Upper lobe of left lung (tissue), 6 donors: ENCODE results near the gene PACS2. TPM values are rescaled to one million over a fixed set of nuclear protein-coding genes. Genes with fewer than 3 reads are reported as not detected.

ENCODE experiments used
- ATAC-seq, 2 donors: fragments of 200-7000 bp; cut with Tn5 transposase; one replicate each; pipeline ENCODE4 v1.9.1; 2022; ENCODE audit warnings: mild to moderate bottlenecking in 2 of 2, moderate library complexity in 2 of 2; ENCODE audit not compliant: low FRiP score in 2 of 2
- DNase-seq, 2 donors: peaks; one replicate each; pipeline ENCODE4 v3.0.0-alpha.2; 2019 to 2020
- H3K27ac ChIP-seq, 4 donors: fragments of 200-600 bp; sonication (generic); one replicate each; pipeline ENCODE4 v1.5.1; 2016 to 2019
- H3K27me3 ChIP-seq, 4 donors: fragments of 200-600 bp; sonication (generic); one replicate each; pipeline ENCODE4 v1.5.1; 2017 to 2019
- H3K36me3 ChIP-seq, 4 donors: fragments of 200-600 bp; sonication (generic); one replicate each; pipeline ENCODE4 v1.5.1; 2016 to 2019
- H3K4me1 ChIP-seq, 4 donors: fragments of 200-600 bp; sonication (generic); one replicate each; pipeline ENCODE4 v1.5.1; 2018 to 2019
- H3K4me3 ChIP-seq, 4 donors: fragments of 200-600 bp; sonication (generic); one replicate each; pipeline ENCODE4 v1.5.1; 2017 to 2019; ENCODE audit warnings: mild to moderate bottlenecking in 2 of 4, moderate library complexity in 1 of 4
- H3K9me3 ChIP-seq, 4 donors: fragments of 200-600 bp; sonication (generic); one replicate each; pipeline ENCODE4 v1.5.1; 2018 to 2019
- CTCF ChIP-seq, 6 experiments: fragments of 450-650 bp in 4 of 6; fragments of 200-600 bp in 2 of 6; sonication (generic) in 2 of 6; IDR thresholded peaks; one replicate each; pipeline ENCODE4 v1.5.1; 2016 to 2019; ENCODE audit warnings: antibody characterized with exemption in 6 of 6
- EP300 ChIP-seq, 4 donors: sonication (generic); formaldehyde crosslinking; IDR thresholded peaks; one replicate each; pipeline ENCODE4 v1.5.1; 2017; ENCODE audit warnings: antibody characterized with exemption in 4 of 4, control low read depth in 2 of 4
- POLR2A ChIP-seq, 4 donors: fragments of 450-650 bp; IDR thresholded peaks; one replicate each; pipeline ENCODE4 v1.5.1; 2016 to 2017; ENCODE audit warnings: antibody characterized with exemption in 4 of 4, mild to moderate bottlenecking in 2 of 4
- POLR2AphosphoS5 ChIP-seq, 2 donors: sonication (generic); formaldehyde crosslinking; IDR thresholded peaks; one replicate each; pipeline ENCODE4 v1.5.1; 2017; ENCODE audit warnings: antibody characterized with exemption in 2 of 2
- WGBS, 2 donors: methylation state at CpG; one replicate each; pipeline ENCODE4 v1.1.5; 2017 to 2018; 5-methylcytosine and 5-hydroxymethylcytosine counted together
- total RNA-seq, 6 donors: library from RNA; depleted of rRNA in 4 of 6; stranded (reverse); fragments of >200 nt in 4 of 6; gene quantifications; one replicate each; pipeline versions ENCODE4 v1.1.0 to v1.2.1, GENCODE V29; 2016 to 2021
- donor health status: DM: no; HTN: no; CAD: no; lungs with moderate emphysema.
- donor health status: DM: no; HTN: yes; CAD: no; lungs with severe emphysema.

Gene PACS2
- total RNA-seq, 6 donors from 2014 or later: 53.4 to 204 (median 86.5) TPM

- Histone ChIP-seq H3K36me3 (no peaks in the 10 kb centered on the region), H3K4me1 (peaks cover 14 to 29% (median 18%) of the 10 kb centered on the region in 4 donors), H3K27me3 (peaks cover 0 to 12% (median 7%) of the 10 kb centered on the region in 4 donors), H3K9me3 (no peaks in the 10 kb centered on the region), H3K4me3 (no peak overlapping the region), H3K27ac (no peak overlapping the region)
- DNase-seq (peak in 1 of 2 donors; percentile 48), ATAC-seq (no peak)
- 83 to 86% methylated on average over 4 to 8 of the region's 8 CpGs for WGBS, 2 donors
- TF ChIP-seq EP300 (IDR thresholded peaks at IDR 0.05) (no peak), POLR2A (IDR thresholded peaks at IDR 0.05) (no peak), CTCF (IDR thresholded peaks at IDR 0.05) (no peak), POLR2AphosphoS5 (IDR thresholded peaks at IDR 0.05) (no peak)
Measured at GRCh38 chr14:105412771-105413543, 98.4 kb downstream of the PACS2 start.

GRCh38 chr14:105413544-105413886 lies 99.0 kb downstream of the PACS2 start:
- no peaks in the 10 kb centered on the region for H3K9me3 ChIP-seq
- H3K4me1 ChIP-seq: peaks cover 16 to 29% (median 18%) of the 10 kb centered on the region in 4 donors
- ATAC-seq (no peak), DNase-seq (no peak)
- no peak overlapping the region for H3K27ac ChIP-seq
- no peaks in the 10 kb centered on the region for H3K36me3 ChIP-seq
- 100% methylated on average over 2 of the region's 2 CpGs for WGBS, 2 donors
- no peak overlapping the region for H3K4me3 ChIP-seq
- H3K27me3 ChIP-seq: peaks cover 0 to 12% (median 7%) of the 10 kb centered on the region in 4 donors
- TF ChIP-seq POLR2A (IDR thresholded peaks at IDR 0.05): no peak
- TF ChIP-seq CTCF (IDR thresholded peaks at IDR 0.05): no peak
- TF ChIP-seq EP300 (IDR thresholded peaks at IDR 0.05): no peak
- no peak for TF ChIP-seq POLR2AphosphoS5 (IDR thresholded peaks at IDR 0.05)

- Histone ChIP-seq H3K9me3 (no peaks in the 10 kb centered on the region), H3K4me1 (peaks cover 25 to 38% (median 27%) of the 10 kb centered on the region in 4 donors), H3K4me3 (peak overlapping the region; percentile 42 to 64 (median 60)), H3K36me3 (no peaks in the 10 kb centered on the region), H3K27ac (peak overlapping the region; percentile 1 to 82 (median 42)), H3K27me3 (peaks cover 0 to 12% (median 7%) of the 10 kb centered on the region in 4 donors)
- DNase-seq (peak; percentile 57 to 95), ATAC-seq (peak; percentile 71 to 91)
- TF ChIP-seq EP300 (IDR thresholded peaks at IDR 0.05): no peak
- no peak for TF ChIP-seq POLR2AphosphoS5 (IDR thresholded peaks at IDR 0.05)
- peak; percentile 88 to 95 (median 93) for TF ChIP-seq CTCF (IDR thresholded peaks at IDR 0.05)
- 13 to 18% methylated on average over 30 to 53 of the region's 79 CpGs for WGBS, 2 donors
Measured at GRCh38 chr14:105414456-105415371, 100.2 kb downstream of the PACS2 start.

- peaks cover 0 to 12% (median 5%) of the 10 kb centered on the region in 4 donors for H3K27me3 ChIP-seq
- no peaks in the 10 kb centered on the region for H3K36me3 ChIP-seq
- H3K4me3 ChIP-seq: peak overlapping the region in 3 of 4 donors; percentile 60 to 64 (median 61)
- TF ChIP-seq CTCF (IDR thresholded peaks at IDR 0.05): no peak
- no peak for TF ChIP-seq POLR2AphosphoS5 (IDR thresholded peaks at IDR 0.05)
- TF ChIP-seq POLR2A (IDR thresholded peaks at IDR 0.05): no peak
- TF ChIP-seq EP300 (IDR thresholded peaks at IDR 0.05): no peak
- ATAC-seq: no peak
- peak overlapping the region in 1 of 4 donors; percentile 82 for H3K27ac ChIP-seq
- DNase-seq: peak in 1 of 2 donors; percentile 65
- WGBS, 2 donors: 90 to 94% methylated on average over 25 of the region's 25 CpGs
- peaks cover 26 to 42% (median 29%) of the 10 kb centered on the region in 4 donors for H3K4me1 ChIP-seq
- H3K9me3 ChIP-seq: no peaks in the 10 kb centered on the region
Measured at GRCh38 chr14:105415481-105416428, 101.2 kb downstream of the PACS2 start.
